Keratinocyte (primary cell): ENCODE measurements around the gene SERPINB10. TPM values are rescaled to one million over a fixed set of nuclear protein-coding genes. Genes with fewer than 3 reads are reported as not detected.

Experiments
- DNase-seq: peaks from one replicate; pipeline ENCODE4 v3.0.0-alpha.2; 2011; ENCODE audit warnings: low read depth, missing footprints, low spot score
- FAIRE-seq: peaks from 2 replicates; lab custom pipeline; 2011; peaks lifted over from hg19 to GRCh38; lab: Jason Lieb, UNC
- H2AFZ ChIP-seq: 2 replicates; pipeline ENCODE4 v1.6.0; 2012; ENCODE audit warnings: low read length, control low read depth, inconsistent platforms; ENCODE audit not compliant: control insufficient read depth
- H3K27ac ChIP-seq: 2 replicates; pipeline ENCODE4 v1.5.1; 2011; ENCODE audit warnings: low read length; ENCODE audit not compliant: control insufficient read depth, insufficient read depth
- H3K27me3 ChIP-seq: 3 replicates; pipeline ENCODE4 v1.6.0; 2011; ENCODE audit warnings: low read length; ENCODE audit not compliant: control insufficient read depth, insufficient read depth; ENCODE audit errors: extremely low read depth
- H3K36me3 ChIP-seq, 2 experiments: 2 replicates in 1 of 2; 3 replicates in 1 of 2; pipeline ENCODE4 v1.5.1; 2011; ENCODE audit warnings: low read length in 2 of 2, mild to moderate bottlenecking in 1 of 2; ENCODE audit not compliant: control insufficient read depth in 2 of 2, insufficient read depth in 2 of 2; ENCODE audit errors: extremely low read depth in 1 of 2
- H3K4me1 ChIP-seq: 3 replicates; pipeline ENCODE4 v1.5.1; 2011; ENCODE audit warnings: low read length; ENCODE audit not compliant: control insufficient read depth, insufficient read depth; ENCODE audit errors: extremely low read depth
- H3K4me2 ChIP-seq: 3 replicates; pipeline ENCODE4 v1.6.0; 2011; ENCODE audit warnings: low read depth, low read length; ENCODE audit not compliant: control insufficient read depth, insufficient read depth; ENCODE audit errors: extremely low read depth
- H3K4me3 ChIP-seq, 3 experiments: fragments of 200-600 bp in 1 of 3; sonication (generic) in 1 of 3; 2 replicates in 2 of 3; 3 replicates in 1 of 3; pipeline ENCODE4 v1.5.1; 2011 to 2016; ENCODE audit warnings: low read length in 3 of 3, mild to moderate bottlenecking in 3 of 3, control low read depth in 2 of 3, inconsistent platforms in 1 of 3, low read depth in 1 of 3, mixed read lengths in 1 of 3, mixed run types in 1 of 3, moderate library complexity in 1 of 3; ENCODE audit not compliant: control insufficient read depth in 2 of 3, insufficient read depth in 2 of 3; ENCODE audit errors: extremely low read depth in 1 of 3
- H3K79me2 ChIP-seq: 2 replicates; pipeline ENCODE4 v1.6.0; 2012; ENCODE audit warnings: low read length; ENCODE audit not compliant: control insufficient read depth, insufficient read depth
- H3K9ac ChIP-seq: 3 replicates; pipeline ENCODE4 v1.6.0; 2011; ENCODE audit warnings: low read length; ENCODE audit not compliant: control insufficient read depth, insufficient read depth; ENCODE audit errors: extremely low read depth
- H3K9me1 ChIP-seq: 3 replicates; pipeline ENCODE4 v1.6.0; 2011; ENCODE audit warnings: low read length; ENCODE audit not compliant: control insufficient read depth, insufficient read depth; ENCODE audit errors: extremely low read depth
- H3K9me3 ChIP-seq: 2 replicates; pipeline ENCODE4 v1.5.1; 2012; ENCODE audit warnings: low read depth, low read length; ENCODE audit not compliant: control insufficient read depth
- H4K20me1 ChIP-seq: 3 replicates; pipeline ENCODE4 v1.6.0; 2011; ENCODE audit warnings: low read length; ENCODE audit not compliant: control insufficient read depth, insufficient read depth; ENCODE audit errors: extremely low read depth
- EZH2 ChIP-seq: IDR thresholded peaks from one replicate; pipeline ENCODE4 v1.6.1; 2012; ENCODE audit warnings: inconsistent platforms, mild to moderate bottlenecking, low read length, moderate library complexity
- dilution Hi-C: fragments of 300-500 bp; cut with MboI; formaldehyde crosslinking; loops from one replicate; pipeline ENCODE4 v1.7.0; 2020; ENCODE audit warnings: low sequenced_read_pairs; ENCODE audit not compliant: extremely low pct_ligation_motif_present
- polyA plus RNA-seq, 5 experiments: library from polyadenylated mRNA; depleted of rRNA in 3 of 5; stranded (reverse) in 3 of 5; stranded (forward) in 1 of 5; unstranded in 1 of 5; fragments of >200 nt; gene quantifications; 1 replicate in 1 of 5; 2 replicates in 3 of 5; 3 replicates in 1 of 5; pipeline versions ENCODE4 v1.2.1 to v1.2.3, GENCODE V29; 2011 to 2012; ENCODE audit warnings: missing spikeins in 2 of 5, low read depth in 1 of 5, low replicate concordance in 1 of 5
- TF ChIP-seq, protein P1 (sequence below), 3 experiments: IDR thresholded peaks in 1 of 3; conservative IDR thresholded peaks in 1 of 3; optimal IDR thresholded peaks in 1 of 3; 2 replicates in 2 of 3; 3 replicates in 1 of 3; pipeline versions ENCODE3 to v1.5.1; 2011; ENCODE audit warnings: low read length in 3 of 3, mild to moderate bottlenecking in 3 of 3, moderate library complexity in 2 of 3, control low read depth in 1 of 3, inconsistent platforms in 1 of 3; ENCODE audit not compliant: insufficient read depth in 2 of 3; ENCODE audit errors: extremely low read depth in 1 of 3

The SERPINB10 gene
- polyA plus RNA-seq, 1 donor (not counting 4 experiments of a cell fraction or from before 2014, with no cell fraction given), result 10.1 TPM

DNA sequence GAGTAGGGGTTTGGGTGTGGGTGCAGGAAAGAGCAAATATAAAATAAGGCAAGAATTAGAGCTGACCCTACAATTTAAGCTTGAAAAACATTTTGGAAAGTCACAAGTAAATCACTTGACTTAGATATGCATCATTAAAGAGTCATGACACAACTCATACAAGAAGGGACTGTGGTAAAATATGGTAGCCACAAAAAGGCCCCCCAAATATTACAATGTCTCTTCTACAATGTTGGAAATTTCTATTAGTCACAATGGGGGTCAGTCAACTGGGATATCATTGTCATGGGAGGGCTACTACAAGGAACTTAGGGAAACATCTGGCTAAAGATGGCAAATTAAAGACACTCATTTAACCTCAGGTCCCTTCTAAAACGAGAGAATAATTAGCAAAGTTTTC, 35.9 kb upstream of the SERPINB10 start:
- Histone ChIP-seq H3K27ac (no peak overlapping the region), H2AFZ (no peak overlapping the region), H3K79me2 (no peaks in the 10 kb centered on the region), H3K27me3 (no peaks in the 10 kb centered on the region), H3K4me1 (peaks cover 36% of the 10 kb centered on the region), H3K4me2 (no peak overlapping the region), H3K9me1 (no peaks in the 10 kb centered on the region), H3K9me3 (no peaks in the 10 kb centered on the region), H3K4me3 (no peak overlapping the region), H4K20me1 (no peaks in the 10 kb centered on the region), H3K9ac (no peak overlapping the region), H3K36me3 (no peaks in the 10 kb centered on the region)
- dilution Hi-C loops, result no loop called here
- no peak for TF ChIP-seq EZH2
- TF ChIP-seq, protein P1, sequence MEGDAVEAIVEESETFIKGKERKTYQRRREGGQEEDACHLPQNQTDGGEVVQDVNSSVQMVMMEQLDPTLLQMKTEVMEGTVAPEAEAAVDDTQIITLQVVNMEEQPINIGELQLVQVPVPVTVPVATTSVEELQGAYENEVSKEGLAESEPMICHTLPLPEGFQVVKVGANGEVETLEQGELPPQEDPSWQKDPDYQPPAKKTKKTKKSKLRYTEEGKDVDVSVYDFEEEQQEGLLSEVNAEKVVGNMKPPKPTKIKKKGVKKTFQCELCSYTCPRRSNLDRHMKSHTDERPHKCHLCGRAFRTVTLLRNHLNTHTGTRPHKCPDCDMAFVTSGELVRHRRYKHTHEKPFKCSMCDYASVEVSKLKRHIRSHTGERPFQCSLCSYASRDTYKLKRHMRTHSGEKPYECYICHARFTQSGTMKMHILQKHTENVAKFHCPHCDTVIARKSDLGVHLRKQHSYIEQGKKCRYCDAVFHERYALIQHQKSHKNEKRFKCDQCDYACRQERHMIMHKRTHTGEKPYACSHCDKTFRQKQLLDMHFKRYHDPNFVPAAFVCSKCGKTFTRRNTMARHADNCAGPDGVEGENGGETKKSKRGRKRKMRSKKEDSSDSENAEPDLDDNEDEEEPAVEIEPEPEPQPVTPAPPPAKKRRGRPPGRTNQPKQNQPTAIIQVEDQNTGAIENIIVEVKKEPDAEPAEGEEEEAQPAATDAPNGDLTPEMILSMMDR (optimal IDR thresholded peaks at IDR 0.05 in 1 of 3, IDR thresholded peaks at IDR 0.05 in 1 of 3, conservative IDR thresholded peaks at IDR 0.05 in 1 of 3; ENCODE audit: extremely low read depth in 1 of 3, insufficient read depth in 2 of 3, low read length in 3 of 3), result no peak
- DNase-seq, result no peak
- FAIRE-seq, result no peak

DNA sequence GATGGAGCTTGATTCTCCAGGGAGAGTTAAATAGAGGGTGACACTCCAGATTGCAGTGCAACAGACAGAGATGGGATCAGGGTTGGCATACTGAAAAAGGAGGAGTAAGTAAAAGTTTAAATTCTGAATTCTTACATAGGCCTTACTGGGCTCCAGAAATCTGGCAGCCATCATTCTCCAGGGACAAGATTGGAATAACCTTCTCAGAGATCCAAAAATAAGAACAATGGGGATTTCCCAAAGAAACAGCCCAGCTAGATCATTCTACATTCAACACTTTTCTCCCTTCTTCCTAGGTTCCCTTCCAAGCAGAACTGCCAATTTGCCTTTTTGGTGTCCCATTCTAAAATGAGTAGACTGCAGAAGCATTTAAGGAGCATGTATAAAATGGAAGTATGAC, 35.2 kb upstream of the SERPINB10 start:
- no peaks in the 10 kb centered on the region for H3K9me3 ChIP-seq
- dilution Hi-C loops, result no loop called here
- H3K9me1 ChIP-seq, result no peaks in the 10 kb centered on the region
- H3K9ac ChIP-seq, result no peak overlapping the region
- no peaks in the 10 kb centered on the region for H3K36me3 ChIP-seq
- H3K4me2 ChIP-seq, result no peak overlapping the region
- no peak overlapping the region for H3K27ac ChIP-seq
- FAIRE-seq (no peak), DNase-seq (no peak)
- H3K4me1 ChIP-seq, result peaks cover 29% of the 10 kb centered on the region
- TF ChIP-seq, protein P1 (optimal IDR thresholded peaks at IDR 0.05 in 1 of 3, IDR thresholded peaks at IDR 0.05 in 1 of 3, conservative IDR thresholded peaks at IDR 0.05 in 1 of 3; ENCODE audit: extremely low read depth in 1 of 3, insufficient read depth in 2 of 3, low read length in 3 of 3), result no peak
- no peak for TF ChIP-seq EZH2
- H4K20me1 ChIP-seq, result no peaks in the 10 kb centered on the region
- no peaks in the 10 kb centered on the region for H3K79me2 ChIP-seq
- H2AFZ ChIP-seq, result no peak overlapping the region
- H3K27me3 ChIP-seq, result no peaks in the 10 kb centered on the region
- H3K4me3 ChIP-seq, result no peak overlapping the region
